WTC11 (cell line): ENCODE data around the gene KDM2B.
A peak's percentile ranks its signal among the peaks of the same experiment; 100 is the strongest.

ENCODE experiments used
- NR2C2 ChIP-seq: sonication (generic); formaldehyde crosslinking; IDR thresholded peaks from 2 replicates; pipeline ENCODE4 v1.8.0; 2022; ENCODE audit warnings: mild to moderate bottlenecking, missing genetic modification reagents
- USF1 ChIP-seq: sonication (generic); formaldehyde crosslinking; IDR thresholded peaks from 2 replicates; pipeline ENCODE4 v1.8.0; 2022; ENCODE audit warnings: mild to moderate bottlenecking, missing genetic modification reagents
- TF ChIP-seq, protein P1 (sequence below): fragments of 200-600 bp; IDR thresholded peaks from 2 replicates; pipeline ENCODE4 v1.8.0; 2022; ENCODE audit warnings: antibody characterized with exemption
- TF ChIP-seq, protein P2 (sequence below): sonication (generic); formaldehyde crosslinking; IDR thresholded peaks from 2 replicates; pipeline ENCODE4 v1.8.1; 2023; ENCODE audit warnings: mild to moderate bottlenecking, missing genetic modification reagents, moderate library complexity
- TF ChIP-seq, protein P3 (sequence below): sonication (generic); formaldehyde crosslinking; IDR thresholded peaks from 2 replicates; pipeline ENCODE4 v1.8.0; 2022; ENCODE audit warnings: mild to moderate bottlenecking, missing genetic modification reagents

DNA sequence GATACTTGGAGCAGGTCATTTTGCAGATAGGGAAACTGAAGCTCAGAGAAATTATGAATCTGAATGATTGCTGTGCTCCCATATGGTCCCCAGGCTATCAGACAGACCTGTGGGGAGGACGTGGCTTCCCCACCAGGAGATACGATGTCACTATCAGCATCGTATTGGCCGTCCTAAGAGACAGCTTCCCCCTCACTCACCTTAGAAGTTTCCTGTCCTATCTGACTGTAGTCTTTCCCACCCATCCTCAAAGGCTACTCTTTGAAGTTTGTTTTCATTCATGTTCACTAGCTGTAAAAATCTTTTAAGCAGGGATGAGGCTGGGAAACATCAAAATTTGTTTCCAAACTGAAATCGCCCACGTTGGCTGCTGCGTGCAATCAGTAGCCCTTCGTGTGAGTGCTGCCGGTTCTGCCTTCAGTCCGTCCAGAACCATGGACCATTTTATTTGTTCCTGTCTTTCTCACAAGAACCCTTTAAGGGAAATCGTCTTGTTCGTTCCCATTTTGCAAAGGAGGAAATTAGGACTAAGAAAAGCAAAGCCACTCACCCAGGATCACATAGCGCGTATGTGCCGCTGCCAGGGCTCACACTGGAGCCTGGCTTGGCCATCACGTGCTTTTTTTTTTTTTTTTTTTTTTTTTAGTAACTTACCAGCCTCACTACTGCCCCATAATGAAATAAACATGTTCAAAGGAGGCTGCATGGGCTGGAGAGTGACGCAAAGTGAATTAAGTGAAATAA, 1.0 kb upstream of the KDM2B start:
- TF ChIP-seq, protein P1, sequence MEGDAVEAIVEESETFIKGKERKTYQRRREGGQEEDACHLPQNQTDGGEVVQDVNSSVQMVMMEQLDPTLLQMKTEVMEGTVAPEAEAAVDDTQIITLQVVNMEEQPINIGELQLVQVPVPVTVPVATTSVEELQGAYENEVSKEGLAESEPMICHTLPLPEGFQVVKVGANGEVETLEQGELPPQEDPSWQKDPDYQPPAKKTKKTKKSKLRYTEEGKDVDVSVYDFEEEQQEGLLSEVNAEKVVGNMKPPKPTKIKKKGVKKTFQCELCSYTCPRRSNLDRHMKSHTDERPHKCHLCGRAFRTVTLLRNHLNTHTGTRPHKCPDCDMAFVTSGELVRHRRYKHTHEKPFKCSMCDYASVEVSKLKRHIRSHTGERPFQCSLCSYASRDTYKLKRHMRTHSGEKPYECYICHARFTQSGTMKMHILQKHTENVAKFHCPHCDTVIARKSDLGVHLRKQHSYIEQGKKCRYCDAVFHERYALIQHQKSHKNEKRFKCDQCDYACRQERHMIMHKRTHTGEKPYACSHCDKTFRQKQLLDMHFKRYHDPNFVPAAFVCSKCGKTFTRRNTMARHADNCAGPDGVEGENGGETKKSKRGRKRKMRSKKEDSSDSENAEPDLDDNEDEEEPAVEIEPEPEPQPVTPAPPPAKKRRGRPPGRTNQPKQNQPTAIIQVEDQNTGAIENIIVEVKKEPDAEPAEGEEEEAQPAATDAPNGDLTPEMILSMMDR: no peak
- TF ChIP-seq USF1 (CRISPR knock-in tag) (peak; percentile 65), NR2C2 (CRISPR knock-in tag) (no peak)
- TF ChIP-seq, protein P2, sequence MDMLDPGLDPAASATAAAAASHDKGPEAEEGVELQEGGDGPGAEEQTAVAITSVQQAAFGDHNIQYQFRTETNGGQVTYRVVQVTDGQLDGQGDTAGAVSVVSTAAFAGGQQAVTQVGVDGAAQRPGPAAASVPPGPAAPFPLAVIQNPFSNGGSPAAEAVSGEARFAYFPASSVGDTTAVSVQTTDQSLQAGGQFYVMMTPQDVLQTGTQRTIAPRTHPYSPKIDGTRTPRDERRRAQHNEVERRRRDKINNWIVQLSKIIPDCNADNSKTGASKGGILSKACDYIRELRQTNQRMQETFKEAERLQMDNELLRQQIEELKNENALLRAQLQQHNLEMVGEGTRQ (CRISPR knock-in tag): peak; percentile 44
- TF ChIP-seq, protein P3, sequence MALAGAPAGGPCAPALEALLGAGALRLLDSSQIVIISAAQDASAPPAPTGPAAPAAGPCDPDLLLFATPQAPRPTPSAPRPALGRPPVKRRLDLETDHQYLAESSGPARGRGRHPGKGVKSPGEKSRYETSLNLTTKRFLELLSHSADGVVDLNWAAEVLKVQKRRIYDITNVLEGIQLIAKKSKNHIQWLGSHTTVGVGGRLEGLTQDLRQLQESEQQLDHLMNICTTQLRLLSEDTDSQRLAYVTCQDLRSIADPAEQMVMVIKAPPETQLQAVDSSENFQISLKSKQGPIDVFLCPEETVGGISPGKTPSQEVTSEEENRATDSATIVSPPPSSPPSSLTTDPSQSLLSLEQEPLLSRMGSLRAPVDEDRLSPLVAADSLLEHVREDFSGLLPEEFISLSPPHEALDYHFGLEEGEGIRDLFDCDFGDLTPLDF (CRISPR knock-in tag): no peak
